Spleen (tissue), 11 donors: Measurements from ENCODE around the gene TMEM223. TPM values are rescaled to one million over a fixed set of nuclear protein-coding genes. Genes with fewer than 3 reads are reported as not detected.
"Not testable (repeated sequence)": the region's sequence is repeated elsewhere in the genome, so short reads cannot be mapped to it uniquely, and the experiment has no call there.

Experiments
- DNase-seq: peaks from one replicate; pipeline ENCODE4 v3.0.0-alpha.2; 2020
- H3K27ac ChIP-seq, 8 donors: fragments of 200-600 bp; sonication (generic) in 7 of 8; 1 replicate in 4 of 8; 2 replicates in 4 of 8; pipeline versions ENCODE4 v1.5.0 to v1.8.0; 2016 to 2021; ENCODE audit warnings: inconsistent platforms in 4 of 8, mild to moderate bottlenecking in 4 of 8, moderate library complexity in 1 of 8
- H3K27me3 ChIP-seq, 7 donors: fragments of 200-600 bp; sonication (generic) in 6 of 7; replicated peaks in 1 of 7; 1 replicate in 4 of 7; 2 replicates in 3 of 7; pipeline versions ENCODE4 v1.5.0 to v1.8.0; 2016 to 2021; ENCODE audit warnings: inconsistent platforms in 3 of 7, mild to moderate bottlenecking in 1 of 7
- H3K36me3 ChIP-seq, 6 donors: fragments of 200-600 bp; sonication (generic) in 5 of 6; 1 replicate in 4 of 6; 2 replicates in 2 of 6; pipeline versions ENCODE4 v1.5.0 to v1.8.0; 2016 to 2021; ENCODE audit warnings: inconsistent platforms in 2 of 6
- H3K4me1 ChIP-seq, 6 donors: fragments of 200-600 bp; sonication (generic) in 5 of 6; 1 replicate in 3 of 6; 2 replicates in 3 of 6; pipeline versions ENCODE4 v1.5.0 to v1.8.0; 2016 to 2021; ENCODE audit warnings: inconsistent platforms in 3 of 6
- H3K4me3 ChIP-seq, 8 donors: fragments of 200-600 bp; sonication (generic) in 7 of 8; 1 replicate in 4 of 8; 2 replicates in 4 of 8; pipeline versions ENCODE4 v1.5.0 to v1.8.0; 2016 to 2021; ENCODE audit warnings: inconsistent platforms in 4 of 8, mild to moderate bottlenecking in 4 of 8, moderate library complexity in 2 of 8
- H3K9me3 ChIP-seq, 8 donors: fragments of 200-600 bp; sonication (generic) in 7 of 8; 1 replicate in 4 of 8; 2 replicates in 4 of 8; pipeline versions ENCODE4 v1.5.0 to v1.8.0; 2016 to 2021; ENCODE audit warnings: inconsistent platforms in 4 of 8
- POLR2A ChIP-seq, 3 donors: fragments of 450-650 bp; IDR thresholded peaks; one replicate each; pipeline ENCODE4 v1.5.1; 2017; ENCODE audit warnings: antibody characterized with exemption in 3 of 3, mild to moderate bottlenecking in 1 of 3
- POLR2AphosphoS5 ChIP-seq, 3 donors: sonication (generic); formaldehyde crosslinking; IDR thresholded peaks; one replicate each; pipeline ENCODE4 v1.5.1; 2017; ENCODE audit warnings: antibody characterized with exemption in 3 of 3
- WGBS, 5 donors: extraction: QIAGEN DNeasy Blood & Tissue Kit in 3 of 5; methylation state at CpG; one replicate each; pipeline versions ENCODE4 v1.1.5 to v1.1.7; 2013 to 2018; 5-methylcytosine and 5-hydroxymethylcytosine counted together
- intact Hi-C: fragments of 100-400 bp; cut with DNase I; formaldehyde crosslinking; loops from one replicate; pipeline ENCODE4 v1.15.0; 2023; ENCODE audit warnings: low total_unique reads
- polyA plus RNA-seq, 3 donors: library from polyadenylated mRNA; stranded (reverse); fragments of 200-250 nt; gene quantifications; one replicate each; pipeline ENCODE4 v1.2.1, GENCODE V29; 2013
- total RNA-seq, 7 donors: library from RNA; depleted of rRNA in 3 of 7; stranded (reverse); fragments of >200 nt in 3 of 7; fragmentation: NEBNext Ultra II Directional in 4 of 7; extraction: Animal tissue kit (Norgen Biotek cat#: 25700) in 4 of 7; gene quantifications; one replicate each; pipeline versions ENCODE4 v1.1.0 to v1.2.1, GENCODE V29; 2016 to 2021
- TF ChIP-seq, protein P1 (sequence below), 11 experiments: fragments of 200-600 bp in 7 of 11; fragments of 450-650 bp in 4 of 11; sonication (generic) in 4 of 11; IDR thresholded peaks in 8 of 11; conservative IDR thresholded peaks in 3 of 11; 1 replicate in 7 of 11; 2 replicates in 4 of 11; pipeline versions ENCODE4 v1.4.0 to v1.8.0; 2016 to 2021; ENCODE audit warnings: antibody characterized with exemption in 11 of 11, inconsistent platforms in 4 of 11, mild to moderate bottlenecking in 1 of 11
- donor health status: healthy with polysubstance abuse.
- donor health status: DM: no; HTN: no; CAD: no; lungs with moderate emphysema.
- donor health status: DM: no; HTN: no; CAD: no.
- donor health status: Bipolar disorder and iron deficiency.
- donor health status: healthy.
- donor health status: DM: no; HTN: no; CAD: no.
- donor health status: DM: yes; HTN: yes; CAD: no.

Gene TMEM223
- total and polyA plus RNA-seq, 10 donors, result 11.2 to 32.8 (median 21.0) TPM

- TF ChIP-seq POLR2AphosphoS5 (IDR thresholded peaks at IDR 0.05) (no peak), POLR2A (IDR thresholded peaks at IDR 0.05) (no peak)
- TF ChIP-seq, protein P1, sequence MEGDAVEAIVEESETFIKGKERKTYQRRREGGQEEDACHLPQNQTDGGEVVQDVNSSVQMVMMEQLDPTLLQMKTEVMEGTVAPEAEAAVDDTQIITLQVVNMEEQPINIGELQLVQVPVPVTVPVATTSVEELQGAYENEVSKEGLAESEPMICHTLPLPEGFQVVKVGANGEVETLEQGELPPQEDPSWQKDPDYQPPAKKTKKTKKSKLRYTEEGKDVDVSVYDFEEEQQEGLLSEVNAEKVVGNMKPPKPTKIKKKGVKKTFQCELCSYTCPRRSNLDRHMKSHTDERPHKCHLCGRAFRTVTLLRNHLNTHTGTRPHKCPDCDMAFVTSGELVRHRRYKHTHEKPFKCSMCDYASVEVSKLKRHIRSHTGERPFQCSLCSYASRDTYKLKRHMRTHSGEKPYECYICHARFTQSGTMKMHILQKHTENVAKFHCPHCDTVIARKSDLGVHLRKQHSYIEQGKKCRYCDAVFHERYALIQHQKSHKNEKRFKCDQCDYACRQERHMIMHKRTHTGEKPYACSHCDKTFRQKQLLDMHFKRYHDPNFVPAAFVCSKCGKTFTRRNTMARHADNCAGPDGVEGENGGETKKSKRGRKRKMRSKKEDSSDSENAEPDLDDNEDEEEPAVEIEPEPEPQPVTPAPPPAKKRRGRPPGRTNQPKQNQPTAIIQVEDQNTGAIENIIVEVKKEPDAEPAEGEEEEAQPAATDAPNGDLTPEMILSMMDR (IDR thresholded peaks at IDR 0.05 in 8 of 11, conservative IDR thresholded peaks at IDR 0.05 in 3 of 11), result no peak
- intact Hi-C loops, result no loop called here
- WGBS, 5 donors, result 94 to 98% (median 97%) methylated on average over 16 to 17 of the region's 17 CpGs
- Histone ChIP-seq H3K4me1 (peaks cover 10 to 39% (median 18%) of the 10 kb centered on the region in 6 donors), H3K27ac (peak overlapping the region in 3 of 8 donors; percentile 2 to 69 (median 31)), H3K9me3 (no peaks in the 10 kb centered on the region), H3K27me3 (no peaks in the 10 kb centered on the region), H3K4me3 (no peak overlapping the region), H3K36me3 (peaks cover 0 to 60% (median 42%) of the 10 kb centered on the region in 6 donors)
- no peak for DNase-seq
These were observed 16.2 kb downstream of the TMEM223 start for GRCh38 chr11:62775646-62776045.

GRCh38 chr11:62774407-62774806 lies 17.4 kb downstream of the TMEM223 start:
- TF ChIP-seq POLR2A (IDR thresholded peaks at IDR 0.05), result no peak
- TF ChIP-seq, protein P1 (IDR thresholded peaks at IDR 0.05 in 8 of 11, conservative IDR thresholded peaks at IDR 0.05 in 3 of 11), result no peak
- no peak for TF ChIP-seq POLR2AphosphoS5 (IDR thresholded peaks at IDR 0.05)
- intact Hi-C loops, result no loop called here
- Histone ChIP-seq H3K9me3 (no peaks in the 10 kb centered on the region), H3K4me1 (peaks cover 16 to 51% (median 29%) of the 10 kb centered on the region in 6 donors), H3K27ac (peak overlapping the region in 3 of 8 donors; percentile 5 to 69 (median 31)), H3K4me3 (no peak overlapping the region), H3K36me3 (peaks cover 0 to 47% (median 35%) of the 10 kb centered on the region in 6 donors), H3K27me3 (no peaks in the 10 kb centered on the region)
- 94 to 96% (median 95%) methylated on average over 6 of the region's 6 CpGs for WGBS, 5 donors
- DNase-seq, result no peak

GRCh38 chr11:62771144-62772021 lies 20.4 kb downstream of the TMEM223 start, which contains the start of gene TAF6L:
Gene TAF6L (plus strand): TSS chr11:62771396. CDS start chr11:62775784, 4,388 bp downstream.
- Histone ChIP-seq H3K4me1 (peaks cover 16 to 49% (median 30%) of the 10 kb centered on the region in 6 donors), H3K36me3 (peaks cover 0 to 43% (median 19%) of the 10 kb centered on the region in 6 donors), H3K4me3 (peak within 1 kb of the TSS; percentile 58 to 85 (median 79)), H3K9me3 (no peaks in the 10 kb centered on the region), H3K27ac (peak within 1 kb of the TSS; percentile 80 to 97 (median 96)), H3K27me3 (no peaks in the 10 kb centered on the region)
- intact Hi-C loops, result no loop called here
- 2 to 5% (median 3%) methylated on average over 31 to 60 of the region's 60 CpGs for WGBS, 5 donors
- TF ChIP-seq, protein P1 (IDR thresholded peaks at IDR 0.05 in 8 of 11, conservative IDR thresholded peaks at IDR 0.05 in 3 of 11), result peak in 1 of 11 experiments; percentile 17
- TF ChIP-seq POLR2AphosphoS5 (IDR thresholded peaks at IDR 0.05) (peak; percentile 83 to 95 (median 92)), POLR2A (IDR thresholded peaks at IDR 0.05) (peak in 2 of 3 donors; percentile 11 to 30)
- peak; percentile 97 for DNase-seq

DNA sequence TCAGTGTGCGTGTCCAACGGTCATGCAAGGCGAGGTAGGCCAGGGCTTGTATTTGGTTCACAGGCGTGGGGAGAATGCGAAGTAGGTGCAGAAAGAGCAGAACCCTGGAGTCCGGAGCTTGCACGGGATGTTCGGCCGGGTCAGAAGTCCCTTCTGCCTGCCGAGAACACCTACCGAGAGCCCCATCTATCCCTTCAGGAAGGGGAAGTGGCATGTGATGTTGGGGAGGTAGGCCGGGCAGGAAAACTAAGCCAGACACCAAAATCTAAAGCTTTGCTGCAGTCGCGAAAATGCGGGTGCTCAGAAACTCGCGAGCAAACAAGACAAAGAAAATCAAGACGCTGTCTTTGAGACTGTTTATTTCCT lies 21.0 kb downstream of the TMEM223 start:
- intact Hi-C loops, result no loop called here
- Histone ChIP-seq H3K9me3 (no peaks in the 10 kb centered on the region), H3K4me3 (peak overlapping the region; percentile 58 to 85 (median 79)), H3K4me1 (peaks cover 16 to 52% (median 30%) of the 10 kb centered on the region in 6 donors), H3K27ac (peak overlapping the region; percentile 80 to 97 (median 96)), H3K36me3 (peaks cover 3 to 43% (median 19%) of the 10 kb centered on the region in 6 donors), H3K27me3 (no peaks in the 10 kb centered on the region)
- WGBS, 5 donors, result 1 to 2% (median 1%) methylated on average over 18 of the region's 18 CpGs
- TF ChIP-seq POLR2AphosphoS5 (IDR thresholded peaks at IDR 0.05), result no peak
- no peak for TF ChIP-seq POLR2A (IDR thresholded peaks at IDR 0.05)
- TF ChIP-seq, protein P1 (IDR thresholded peaks at IDR 0.05 in 8 of 11, conservative IDR thresholded peaks at IDR 0.05 in 3 of 11), result no peak
- peak; percentile 81 for DNase-seq

- intact Hi-C loops, H3K9me3 ChIP-seq, H3K27me3 ChIP-seq: not testable (repeated sequence)
- WGBS, 5 donors, result 32 to 41% (median 37%) methylated on average over 9 of the region's 9 CpGs
- H3K4me3 ChIP-seq, result peak overlapping the region; percentile 2 to 97 (median 78)
- peaks cover under 1 to 35% (median 12%) of the 10 kb centered on the region in 6 donors for H3K36me3 ChIP-seq
- DNase-seq, result peak; percentile 79
- H3K27ac ChIP-seq, result peak overlapping the region; percentile 85 to 95 (median 90)
- H3K4me1 ChIP-seq, result peaks cover 12 to 37% (median 24%) of the 10 kb centered on the region in 6 donors
These were observed 31.0 kb downstream of the TMEM223 start for GRCh38 chr11:62760867-62761227.
